ENCODE data around the gene CBL.
"Not testable (repeated sequence)": the region's sequence is repeated elsewhere in the genome, so short reads cannot be mapped to it uniquely, and the experiment has no call there.

CBL gene

DNA sequence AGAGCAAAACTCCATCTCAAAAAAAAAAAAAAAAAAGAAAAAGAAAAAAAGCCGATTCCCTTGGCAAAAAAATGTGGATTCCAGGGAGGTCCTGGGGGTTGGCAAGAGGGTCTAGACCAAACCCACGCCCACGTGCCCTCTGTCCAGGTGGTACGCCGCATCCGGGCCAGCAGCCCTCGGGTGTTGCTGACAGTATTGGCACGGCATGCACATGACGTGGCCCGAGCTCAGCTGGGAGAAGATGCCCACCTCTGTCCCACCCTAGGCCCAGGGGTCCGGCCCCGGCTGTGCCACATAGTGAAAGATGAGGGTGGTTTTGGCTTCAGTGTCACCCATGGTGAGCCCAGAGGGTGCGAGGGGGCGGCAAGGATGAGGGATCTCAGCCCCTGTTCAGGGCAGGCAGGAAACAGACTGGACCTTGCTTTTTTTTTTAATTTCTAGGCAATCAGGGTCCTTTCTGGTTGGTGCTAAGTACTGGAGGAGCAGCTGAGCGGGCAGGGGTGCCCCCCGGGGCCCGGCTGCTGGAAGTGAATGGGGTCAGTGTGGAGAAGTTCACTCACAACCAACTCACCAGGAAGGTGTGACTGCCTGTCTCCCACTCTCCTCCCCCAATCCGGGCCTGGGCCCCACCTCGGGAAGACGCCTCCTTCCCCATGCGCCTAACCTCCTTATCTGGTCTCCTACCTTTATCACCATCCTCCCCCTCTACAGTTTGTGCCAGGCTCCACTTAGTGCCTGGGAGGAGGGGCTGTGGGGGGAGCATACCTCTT, 18.8 kb upstream of the CBL start:
- Histone ChIP-seq H3K27me3 (ENCODE audit: control insufficient read depth, insufficient read depth, low read length) (peaks cover 36% of the 10 kb centered on the region), H3K36me3 (ENCODE audit: insufficient read depth, low read length) (no peaks in the 10 kb centered on the region), H3K4me3 (ENCODE audit: low read length) (no peak overlapping the region), H3K4me1 (ENCODE audit: control insufficient read depth, insufficient read depth, low read length) (no peaks in the 10 kb centered on the region), H3K9ac (ENCODE audit: low read depth, low read length) (no peak overlapping the region), H3K9me3 (replicated peaks; ENCODE audit: low read length) (no peaks in the 10 kb centered on the region), H3K4me2 (ENCODE audit: low read length) (no peak overlapping the region)

DNA sequence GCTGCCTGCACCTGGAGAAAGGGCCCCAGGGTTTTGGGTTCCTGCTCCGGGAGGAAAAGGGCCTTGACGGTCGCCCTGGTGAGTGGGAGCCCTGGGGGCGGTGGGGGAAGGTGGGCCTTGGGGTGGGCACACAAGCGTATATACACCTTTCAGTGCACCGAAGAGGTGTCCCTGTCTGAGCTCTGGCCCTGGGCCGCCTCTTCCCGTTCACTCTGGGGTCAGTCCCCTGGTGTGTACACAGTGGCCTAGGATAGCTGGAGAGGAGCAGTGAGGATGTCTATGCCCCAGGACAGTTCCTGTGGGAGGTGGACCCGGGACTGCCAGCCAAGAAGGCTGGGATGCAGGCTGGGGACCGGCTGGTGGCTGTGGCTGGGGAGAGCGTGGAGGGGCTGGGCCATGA, 18.1 kb upstream of the CBL start:
- Histone ChIP-seq H3K4me3 (ENCODE audit: low read length) (no peak overlapping the region), H3K9me3 (replicated peaks; ENCODE audit: low read length) (no peaks in the 10 kb centered on the region), H3K9ac (ENCODE audit: low read depth, low read length) (no peak overlapping the region), H3K4me2 (ENCODE audit: low read length) (no peak overlapping the region), H3K4me1 (ENCODE audit: control insufficient read depth, insufficient read depth, low read length) (no peaks in the 10 kb centered on the region), H3K27me3 (ENCODE audit: control insufficient read depth, insufficient read depth, low read length) (peaks cover 36% of the 10 kb centered on the region), H3K36me3 (ENCODE audit: insufficient read depth, low read length) (no peaks in the 10 kb centered on the region)

DNA sequence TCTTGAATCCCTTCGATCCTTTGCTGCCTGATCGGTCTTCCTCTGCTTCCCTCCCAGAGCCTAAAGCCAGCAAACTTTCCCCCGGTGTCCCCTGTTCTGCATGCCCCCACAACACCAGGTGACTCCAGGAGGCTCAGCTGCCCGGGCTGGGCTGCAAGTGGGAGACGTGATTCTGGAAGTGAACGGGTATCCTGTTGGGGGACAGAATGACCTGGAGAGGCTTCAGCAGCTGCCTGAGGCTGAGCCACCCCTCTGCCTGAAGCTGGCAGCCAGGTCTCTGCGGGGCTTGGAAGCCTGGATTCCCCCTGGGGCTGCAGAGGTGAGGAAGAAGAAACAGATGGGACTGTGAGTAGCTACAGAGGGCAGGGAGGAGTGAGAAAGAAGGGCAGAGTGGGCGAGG, 17.3 kb upstream of the CBL start:
- Histone ChIP-seq H3K4me1 (ENCODE audit: control insufficient read depth, insufficient read depth, low read length) (no peaks in the 10 kb centered on the region), H3K9ac (ENCODE audit: low read depth, low read length) (no peak overlapping the region), H3K27me3 (ENCODE audit: control insufficient read depth, insufficient read depth, low read length) (peaks cover 36% of the 10 kb centered on the region), H3K9me3 (replicated peaks; ENCODE audit: low read length) (no peaks in the 10 kb centered on the region), H3K36me3 (ENCODE audit: insufficient read depth, low read length) (no peaks in the 10 kb centered on the region), H3K4me2 (ENCODE audit: low read length) (no peak overlapping the region), H3K4me3 (ENCODE audit: low read length) (no peak overlapping the region)

DNA sequence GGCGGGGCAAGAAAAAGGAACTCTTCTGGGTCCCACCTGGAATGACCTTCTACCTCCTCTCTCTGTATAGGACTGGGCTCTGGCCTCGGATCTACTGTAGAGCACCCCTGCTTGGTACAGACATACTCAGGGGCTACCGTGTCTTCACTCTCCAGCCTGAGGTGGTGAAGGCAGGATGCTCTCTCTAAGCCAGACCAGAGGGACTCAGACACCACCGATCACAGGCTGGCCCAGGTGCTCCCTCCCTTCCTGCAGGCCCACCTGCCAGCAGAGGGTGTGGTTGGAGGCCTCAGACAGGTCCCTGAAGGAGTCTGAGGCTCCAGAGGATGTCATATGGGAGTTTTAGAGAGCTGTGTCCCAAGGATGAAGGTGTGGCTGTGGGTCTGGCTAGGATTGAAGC, 16.7 kb upstream of the CBL start:
- Histone ChIP-seq H3K9me3 (replicated peaks; ENCODE audit: low read length) (no peaks in the 10 kb centered on the region), H3K36me3 (ENCODE audit: insufficient read depth, low read length) (no peaks in the 10 kb centered on the region), H3K4me3 (ENCODE audit: low read length) (no peak overlapping the region), H3K9ac (ENCODE audit: low read depth, low read length) (no peak overlapping the region), H3K4me2 (ENCODE audit: low read length) (no peak overlapping the region), H3K27me3 (ENCODE audit: control insufficient read depth, insufficient read depth, low read length) (peaks cover 36% of the 10 kb centered on the region), H3K4me1 (ENCODE audit: control insufficient read depth, insufficient read depth, low read length) (no peaks in the 10 kb centered on the region)

DNA sequence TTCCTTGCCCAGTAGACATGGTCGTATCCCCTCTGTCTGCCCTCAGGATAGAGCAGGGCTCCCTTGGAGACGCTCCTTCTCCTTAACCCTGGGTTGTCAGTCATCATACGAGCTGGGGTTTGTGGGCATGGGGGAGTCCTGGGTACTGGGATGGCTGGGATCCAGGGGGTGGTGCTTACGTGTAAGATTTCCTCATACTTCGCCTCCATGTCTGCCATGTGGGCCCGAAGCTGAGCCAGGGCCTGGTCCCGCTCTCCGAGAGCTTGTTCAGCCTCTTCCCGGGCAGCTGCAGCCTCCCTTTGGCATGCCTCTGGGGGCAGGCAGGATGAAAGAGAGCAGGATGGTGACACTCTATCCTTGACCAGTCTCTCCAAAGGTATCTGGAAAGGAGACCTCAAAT, 15.6 kb upstream of the CBL start:
- H3K4me1 ChIP-seq (ENCODE audit: control insufficient read depth, insufficient read depth, low read length) = no peaks in the 10 kb centered on the region
- no peak overlapping the region for H3K9ac ChIP-seq (ENCODE audit: low read depth, low read length)
- H3K9me3 ChIP-seq (replicated peaks; ENCODE audit: low read length) = no peaks in the 10 kb centered on the region
- no peak overlapping the region for H3K4me3 ChIP-seq (ENCODE audit: low read length)
- no peak overlapping the region for H3K4me2 ChIP-seq (ENCODE audit: low read length)
- H3K27me3 ChIP-seq (ENCODE audit: control insufficient read depth, insufficient read depth, low read length) = peaks cover 44% of the 10 kb centered on the region
- H3K36me3 ChIP-seq (ENCODE audit: insufficient read depth, low read length) = no peaks in the 10 kb centered on the region

DNA sequence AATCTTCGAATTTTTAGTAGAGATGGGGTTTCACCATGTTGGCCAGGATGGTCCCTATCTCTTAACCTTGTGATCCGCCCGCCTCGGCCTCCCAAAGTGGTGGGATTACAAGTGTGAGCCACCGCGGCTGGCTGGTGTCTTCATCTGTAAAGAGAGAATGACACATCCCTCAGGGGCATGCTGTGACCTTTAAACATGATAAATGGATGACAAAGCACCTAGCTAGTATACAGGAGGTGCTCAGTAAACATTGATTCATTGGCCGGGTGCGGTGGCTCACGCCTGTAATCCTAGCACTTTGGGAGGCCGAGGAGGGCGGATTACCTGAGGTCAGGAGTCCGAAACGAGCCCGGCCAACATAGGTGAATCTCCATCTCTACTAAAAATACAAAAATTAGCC, 14.9 kb upstream of the CBL start:
- not testable (repeated sequence) for H3K4me2 ChIP-seq (ENCODE audit: low read length); H3K9ac ChIP-seq (ENCODE audit: low read depth, low read length); H3K4me3 ChIP-seq (ENCODE audit: low read length); H3K36me3 ChIP-seq (ENCODE audit: insufficient read depth, low read length); H3K4me1 ChIP-seq (ENCODE audit: control insufficient read depth, insufficient read depth, low read length); H3K9me3 ChIP-seq (replicated peaks; ENCODE audit: low read length)
- peaks cover 38% of the 10 kb centered on the region for H3K27me3 ChIP-seq (ENCODE audit: control insufficient read depth, insufficient read depth, low read length)

DNA sequence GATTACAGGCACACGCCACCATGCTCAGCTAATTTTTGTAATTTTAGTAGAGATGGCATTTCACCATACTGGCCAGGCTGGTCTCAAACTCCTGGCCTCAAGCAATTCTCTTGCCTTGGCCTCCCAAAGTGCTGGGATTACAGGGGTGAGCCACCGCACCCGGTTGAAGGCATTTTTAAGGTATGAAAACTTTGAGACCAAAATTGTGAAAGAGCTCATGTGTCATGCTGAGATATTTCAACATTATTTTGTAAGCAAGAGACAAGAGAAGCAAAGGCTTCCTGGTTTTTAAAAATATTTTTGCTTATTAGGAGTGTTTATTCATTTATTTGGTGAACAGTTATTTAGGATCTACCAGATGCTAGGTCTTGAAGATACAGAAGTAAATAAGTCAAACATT, 14.0 kb upstream of the CBL start:
- no peak overlapping the region for H3K4me3 ChIP-seq (ENCODE audit: low read length)
- no peaks in the 10 kb centered on the region for H3K9me3 ChIP-seq (replicated peaks; ENCODE audit: low read length)

DNA sequence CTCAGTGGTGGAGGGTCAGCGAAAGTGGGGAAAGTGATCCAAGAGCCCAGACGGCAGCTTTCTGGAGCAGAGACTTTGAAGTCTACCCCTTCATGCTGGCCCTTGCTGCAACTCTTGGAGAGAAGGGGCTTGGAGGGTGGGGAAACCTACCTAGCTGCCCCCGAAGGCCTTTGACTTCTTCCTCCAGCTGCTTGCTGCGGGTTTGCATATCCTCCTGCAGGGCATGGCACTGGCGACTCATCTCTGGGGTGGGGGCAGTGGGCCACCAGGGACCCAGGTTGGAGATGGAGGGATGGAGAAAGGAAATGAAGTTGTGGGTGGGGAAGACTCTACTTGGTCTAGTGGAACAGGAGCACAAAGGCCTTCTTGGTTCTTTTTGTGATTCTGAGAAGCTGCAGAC, 13.1 kb upstream of the CBL start:
- Histone ChIP-seq H3K27me3 (ENCODE audit: control insufficient read depth, insufficient read depth, low read length) (peaks cover 29% of the 10 kb centered on the region), H3K4me1 (ENCODE audit: control insufficient read depth, insufficient read depth, low read length) (no peaks in the 10 kb centered on the region), H3K4me3 (ENCODE audit: low read length) (no peak overlapping the region)

More for the DNA sequence above, 14.0 kb upstream of the CBL start:
- Histone ChIP-seq H3K27me3 (ENCODE audit: control insufficient read depth, insufficient read depth, low read length) (peaks cover 33% of the 10 kb centered on the region), H3K4me1 (ENCODE audit: control insufficient read depth, insufficient read depth, low read length) (no peaks in the 10 kb centered on the region), H3K4me2 (ENCODE audit: low read length) (no peak overlapping the region), H3K36me3 (ENCODE audit: insufficient read depth, low read length) (no peaks in the 10 kb centered on the region), H3K9ac (ENCODE audit: low read depth, low read length) (no peak overlapping the region)

DNA sequence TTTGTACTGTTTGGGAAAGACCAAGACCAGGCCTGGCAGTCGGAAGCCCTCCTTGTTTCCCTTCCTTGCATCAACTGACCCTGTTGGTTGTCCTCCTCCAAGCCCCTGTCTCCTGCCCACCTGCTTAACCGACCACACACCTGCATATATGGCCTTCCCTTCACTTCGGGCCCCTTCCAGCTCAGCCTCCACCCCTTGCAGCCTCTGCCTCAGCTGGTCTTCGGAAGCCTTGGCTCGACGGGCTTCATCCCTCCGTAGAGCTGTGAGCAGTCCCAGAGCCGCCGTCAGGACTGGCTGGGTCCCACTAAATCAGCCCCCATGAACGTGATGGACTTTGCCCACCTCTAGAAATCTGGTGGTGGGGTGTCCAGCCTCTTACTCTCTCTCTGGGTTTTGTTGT, 12.5 kb upstream of the CBL start:
- Histone ChIP-seq H3K36me3 (ENCODE audit: insufficient read depth, low read length) (no peaks in the 10 kb centered on the region), H3K4me1 (ENCODE audit: control insufficient read depth, insufficient read depth, low read length) (no peaks in the 10 kb centered on the region), H3K9me3 (replicated peaks; ENCODE audit: low read length) (no peaks in the 10 kb centered on the region), H3K27me3 (ENCODE audit: control insufficient read depth, insufficient read depth, low read length) (peaks cover 27% of the 10 kb centered on the region), H3K4me2 (ENCODE audit: low read length) (no peak overlapping the region), H3K4me3 (ENCODE audit: low read length) (no peak overlapping the region), H3K9ac (ENCODE audit: low read depth, low read length) (no peak overlapping the region)

More for the DNA sequence above, 13.1 kb upstream of the CBL start:
- Histone ChIP-seq H3K9ac (ENCODE audit: low read depth, low read length) (no peak overlapping the region), H3K36me3 (ENCODE audit: insufficient read depth, low read length) (no peaks in the 10 kb centered on the region), H3K9me3 (replicated peaks; ENCODE audit: low read length) (no peaks in the 10 kb centered on the region), H3K4me2 (ENCODE audit: low read length) (no peak overlapping the region)

DNA sequence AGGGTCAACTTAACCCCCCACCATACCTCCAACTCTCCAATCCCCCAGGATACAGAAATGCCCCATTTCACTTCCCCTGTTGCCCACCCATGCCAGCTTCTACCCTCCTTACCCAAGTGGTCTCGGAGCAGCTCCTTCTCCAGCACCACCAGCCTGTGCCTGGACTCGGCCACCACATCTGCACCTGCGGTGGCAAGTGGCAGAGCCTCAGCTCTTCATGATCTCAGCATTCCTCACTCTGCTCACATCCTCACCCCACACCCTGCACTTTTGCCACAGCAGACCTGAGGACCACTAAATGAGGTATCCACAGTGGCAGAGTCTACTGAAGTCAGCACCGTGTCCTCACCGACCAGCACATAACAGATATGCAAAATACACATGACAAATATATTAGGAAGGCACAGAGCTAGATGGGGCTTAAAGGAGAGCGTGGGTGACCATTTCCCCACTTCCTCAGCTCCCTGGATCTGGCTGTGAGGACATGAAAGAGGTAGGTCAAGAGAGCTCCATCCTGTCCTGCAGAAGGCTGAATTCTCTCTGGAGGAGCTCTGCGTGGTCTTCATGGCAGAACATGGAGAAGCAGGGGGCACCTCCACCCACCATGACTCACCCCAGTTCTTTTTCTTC, 11.2 kb upstream of the CBL start:
- Histone ChIP-seq H3K4me2 (ENCODE audit: low read length) (no peak overlapping the region), H3K4me3 (ENCODE audit: low read length) (no peak overlapping the region), H3K4me1 (ENCODE audit: control insufficient read depth, insufficient read depth, low read length) (no peaks in the 10 kb centered on the region), H3K9ac (ENCODE audit: low read depth, low read length) (no peak overlapping the region), H3K9me3 (replicated peaks; ENCODE audit: low read length) (no peaks in the 10 kb centered on the region), H3K27me3 (ENCODE audit: control insufficient read depth, insufficient read depth, low read length) (peaks cover 19% of the 10 kb centered on the region), H3K36me3 (ENCODE audit: insufficient read depth, low read length) (no peaks in the 10 kb centered on the region)

DNA sequence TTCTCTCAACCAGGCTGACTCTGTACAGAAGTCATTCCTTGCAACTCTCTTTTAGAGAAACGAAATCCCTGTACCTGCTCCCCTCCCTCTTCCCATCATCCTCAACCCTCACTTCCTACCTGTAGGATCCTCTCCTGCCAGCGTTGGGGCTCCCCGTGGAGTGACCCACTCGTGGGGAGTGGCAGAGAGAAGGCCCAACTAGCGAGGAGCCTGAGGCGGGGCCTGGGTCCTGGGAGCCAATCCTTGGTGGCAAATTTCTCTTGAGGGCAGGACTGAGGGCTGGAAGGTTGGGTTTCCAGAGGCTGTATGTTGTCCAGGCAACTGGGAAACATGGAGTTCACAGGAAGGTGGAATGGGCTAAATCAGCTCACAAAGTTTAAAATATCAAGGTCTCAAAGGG, 10.5 kb upstream of the CBL start:
- Histone ChIP-seq H3K4me1 (ENCODE audit: control insufficient read depth, insufficient read depth, low read length) (no peaks in the 10 kb centered on the region), H3K9me3 (replicated peaks; ENCODE audit: low read length) (no peaks in the 10 kb centered on the region), H3K4me3 (ENCODE audit: low read length) (no peak overlapping the region)

More for the DNA sequence above, 10.5 kb upstream of the CBL start:
- H3K9ac ChIP-seq (ENCODE audit: low read depth, low read length) = no peak overlapping the region
- H3K4me2 ChIP-seq (ENCODE audit: low read length) = no peak overlapping the region
- no peaks in the 10 kb centered on the region for H3K36me3 ChIP-seq (ENCODE audit: insufficient read depth, low read length)
- peaks cover 13% of the 10 kb centered on the region for H3K27me3 ChIP-seq (ENCODE audit: control insufficient read depth, insufficient read depth, low read length)

Data from skeletal muscle satellite cell (primary cell).